AML-193 (cell line): ENCODE results near the gene ETS1.

ENCODE experiments used
- DNase-seq, 2 experiments: peaks; one replicate each; lab custom pipeline; 2025; lab: John Stamatoyannopoulos, UW

ETS1 gene

GRCh38 chr11:128424271-128424711 lies 163.1 kb downstream of the ETS1 start:
- no peak for DNase-seq

GRCh38 chr11:128422576-128423370 lies 164.6 kb downstream of the ETS1 start:
- DNase-seq: no peak

GRCh38 chr11:128421577-128422330 lies 165.6 kb downstream of the ETS1 start:
- DNase-seq: no peak

GRCh38 chr11:128420951-128421350 lies 166.4 kb downstream of the ETS1 start:
- no peak for DNase-seq

GRCh38 chr11:128420265-128420664 lies 167.1 kb downstream of the ETS1 start:
- DNase-seq: no peak

GRCh38 chr11:128419012-128419767 lies 168.2 kb downstream of the ETS1 start:
- no peak for DNase-seq

GRCh38 chr11:128417607-128418324 lies 169.6 kb downstream of the ETS1 start:
- DNase-seq: no peak

GRCh38 chr11:128416976-128417375 lies 170.4 kb downstream of the ETS1 start:
- DNase-seq: no peak

GRCh38 chr11:128415539-128415938 lies 171.8 kb downstream of the ETS1 start:
- DNase-seq: no peak

GRCh38 chr11:128412847-128413791 lies 174.2 kb downstream of the ETS1 start:
- no peak for DNase-seq

GRCh38 chr11:128411812-128412211 lies 175.5 kb downstream of the ETS1 start:
- no peak for DNase-seq

GRCh38 chr11:128411150-128411549 lies 176.2 kb downstream of the ETS1 start:
- DNase-seq: no peak

GRCh38 chr11:128409476-128409875 lies 177.9 kb downstream of the ETS1 start:
- no peak for DNase-seq
